AG08395 (cell line): ENCODE results near the gene GALE.
"Not testable (repeated sequence)": the region's sequence is repeated elsewhere in the genome, so short reads cannot be mapped to it uniquely, and the experiment has no call there.

Source experiments
- DNase-seq: peaks from one replicate; pipeline ENCODE4 v3.0.0; 2012; ENCODE audit warnings: mixed read lengths, low spot score

Gene GALE

GRCh38 chr1:23792151-23792945, 8.2 kb downstream of the GALE start:
- no peak for DNase-seq

DNA sequence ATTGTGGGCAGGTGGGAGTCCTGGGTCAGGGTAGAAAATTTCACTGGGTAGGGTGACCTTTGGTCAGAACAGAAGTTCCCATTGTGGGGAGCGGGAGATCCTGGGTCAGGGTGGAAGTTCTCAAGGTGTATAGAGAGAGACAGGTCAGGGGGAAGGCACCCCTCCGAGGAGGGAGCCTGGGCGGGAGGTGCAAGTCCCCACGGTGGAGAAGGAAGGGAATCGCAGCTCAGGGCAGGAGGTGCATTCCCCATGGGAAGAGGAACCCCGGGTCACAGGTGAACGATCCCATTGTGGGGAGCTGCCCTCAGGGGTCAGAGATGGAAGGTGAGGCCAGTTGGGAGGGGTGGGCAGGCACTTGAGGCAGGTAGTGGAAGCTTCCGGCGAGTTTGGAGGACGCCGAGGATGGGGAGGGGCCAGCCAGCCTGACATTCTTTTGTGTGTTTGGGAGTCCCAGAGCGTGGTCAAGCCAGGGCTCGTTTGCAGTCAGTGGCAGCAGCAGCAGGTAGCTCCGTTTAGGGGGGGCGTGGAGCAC, 9.0 kb downstream of the GALE start:
- DNase-seq = no peak

- peak; percentile 94 for DNase-seq
These were observed 9.6 kb downstream of the GALE start, which contains the start of gene LYPLA2 for GRCh38 chr1:23790696-23791515. Gene LYPLA2, plus strand, starts transcription at chr1:23791145. Its CDS starts 1,538 bp downstream, at chr1:23792683.

- DNase-seq = no peak
These were observed 11.9 kb downstream of the GALE start for GRCh38 chr1:23788695-23789094.

DNA sequence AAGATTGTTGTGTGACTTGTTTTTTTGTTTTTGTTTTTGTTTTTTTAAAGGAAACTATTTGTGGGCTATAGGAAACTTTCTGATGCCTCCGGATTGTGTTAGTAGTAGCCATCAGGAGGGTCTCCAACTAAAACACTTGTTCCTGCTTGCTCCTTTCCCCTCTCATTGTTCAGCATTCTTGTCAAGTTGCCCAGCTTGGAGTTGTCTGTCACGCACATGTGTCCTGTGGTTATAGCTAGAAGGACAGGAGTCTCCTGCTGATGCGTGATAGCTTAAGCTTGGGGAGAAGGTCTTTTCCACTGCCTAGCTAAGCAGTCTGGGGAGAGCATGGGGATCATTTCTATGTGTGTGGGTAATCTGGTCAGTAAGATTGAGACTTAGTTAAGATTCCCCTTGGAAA, 12.9 kb downstream of the GALE start:
- DNase-seq = no peak

DNA sequence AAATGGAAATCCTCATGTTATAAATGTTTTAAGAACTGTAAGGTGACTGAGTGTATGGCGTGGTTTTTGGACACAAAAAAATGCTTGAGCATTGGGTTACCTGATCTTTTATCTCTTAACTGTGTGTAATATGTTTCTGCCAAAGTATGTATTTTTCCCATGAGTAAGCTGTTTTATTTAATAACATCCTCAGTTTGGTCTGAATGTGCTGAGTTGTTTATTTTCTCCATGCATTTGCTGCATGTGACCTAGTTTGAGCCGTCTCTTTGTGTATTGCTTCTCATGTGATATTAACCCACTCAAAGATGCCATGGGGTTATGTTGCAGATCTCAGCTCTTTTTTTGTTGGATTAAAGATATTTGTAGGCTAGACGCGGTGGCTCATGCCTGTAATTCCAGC, 15.7 kb downstream of the GALE start:
- no peak for DNase-seq

- DNase-seq = not testable (repeated sequence)
These were observed 17.4 kb downstream of the GALE start for GRCh38 chr1:23783141-23783540.

DNA sequence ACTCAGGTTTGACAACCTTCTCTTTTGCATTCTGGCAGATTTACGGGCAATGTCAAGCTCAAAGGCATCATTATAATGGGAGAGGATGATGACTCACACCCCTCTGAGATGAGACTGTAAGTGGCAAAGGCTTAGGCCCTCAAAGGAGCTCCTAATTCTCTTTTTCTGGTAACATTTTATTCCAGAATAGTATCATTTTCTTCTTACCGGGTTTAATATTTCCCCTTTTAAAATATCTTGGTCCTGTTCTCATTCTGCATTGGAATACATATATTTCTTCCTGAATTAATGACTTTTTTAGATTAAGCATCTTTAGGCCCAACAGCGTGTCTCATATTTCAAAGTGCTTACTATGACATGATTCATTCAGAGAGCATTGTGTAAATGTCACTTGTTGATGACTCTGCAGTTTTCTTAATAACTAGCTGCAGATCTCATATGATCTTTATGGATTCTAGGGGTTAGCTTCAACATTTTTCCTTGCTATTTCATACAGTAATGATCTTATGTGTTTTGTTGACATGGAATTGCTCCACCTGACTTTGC, 20.7 kb downstream of the GALE start:
- DNase-seq = peak; percentile 45

- peak; percentile 99 for DNase-seq
These were observed 22.4 kb downstream of the GALE start, which contains the start of gene PITHD1 for GRCh38 chr1:23777979-23778814. Gene PITHD1, plus strand, starts transcription at chr1:23778418. Its CDS starts 98 bp downstream, at chr1:23778516.

- DNase-seq = no peak
These were observed 24.3 kb downstream of the GALE start for GRCh38 chr1:23776217-23776616.

- no peak for DNase-seq
These were observed 26.2 kb downstream of the GALE start for GRCh38 chr1:23774174-23774880.

DNA sequence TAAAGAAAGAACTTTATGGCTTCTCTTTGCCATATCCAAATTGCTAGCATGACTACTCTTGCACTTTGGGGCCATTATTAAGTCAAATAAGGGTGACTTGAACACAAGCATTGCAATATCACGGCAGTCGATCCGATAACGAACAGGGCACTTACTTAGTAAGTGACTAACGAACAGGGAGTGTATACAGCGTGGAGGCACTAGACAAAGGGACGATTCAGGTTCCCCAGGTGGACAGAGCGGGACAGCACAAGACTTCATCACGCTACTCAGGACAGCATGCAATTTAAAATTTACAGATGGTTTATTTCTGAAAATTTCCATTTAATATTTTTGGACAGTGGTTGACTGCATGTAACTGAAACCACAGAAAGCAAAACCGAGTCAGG, 27.7 kb downstream of the GALE start:
- no peak for DNase-seq

GRCh38 chr1:23772049-23772853, 28.3 kb downstream of the GALE start:
- DNase-seq = peak; percentile 79

DNA sequence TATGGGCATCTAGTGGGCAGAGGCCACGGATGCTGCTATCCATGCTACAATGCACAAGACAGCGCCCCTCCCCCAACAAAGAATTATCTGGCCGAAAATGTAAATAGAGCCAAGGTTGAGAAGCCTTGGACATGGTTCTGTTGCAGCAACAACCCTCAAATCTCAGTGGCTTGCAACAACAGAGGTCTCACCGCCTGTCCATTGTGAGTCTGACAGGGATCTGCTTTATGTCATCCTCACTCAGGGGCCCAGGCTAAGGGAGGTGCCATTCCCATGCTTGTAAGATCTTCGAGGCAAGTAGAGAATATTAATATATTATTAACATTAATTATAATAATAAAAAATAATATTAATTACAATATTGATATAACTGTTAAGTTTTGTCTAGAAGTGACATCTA, 31.8 kb downstream of the GALE start:
- DNase-seq = no peak

DNA sequence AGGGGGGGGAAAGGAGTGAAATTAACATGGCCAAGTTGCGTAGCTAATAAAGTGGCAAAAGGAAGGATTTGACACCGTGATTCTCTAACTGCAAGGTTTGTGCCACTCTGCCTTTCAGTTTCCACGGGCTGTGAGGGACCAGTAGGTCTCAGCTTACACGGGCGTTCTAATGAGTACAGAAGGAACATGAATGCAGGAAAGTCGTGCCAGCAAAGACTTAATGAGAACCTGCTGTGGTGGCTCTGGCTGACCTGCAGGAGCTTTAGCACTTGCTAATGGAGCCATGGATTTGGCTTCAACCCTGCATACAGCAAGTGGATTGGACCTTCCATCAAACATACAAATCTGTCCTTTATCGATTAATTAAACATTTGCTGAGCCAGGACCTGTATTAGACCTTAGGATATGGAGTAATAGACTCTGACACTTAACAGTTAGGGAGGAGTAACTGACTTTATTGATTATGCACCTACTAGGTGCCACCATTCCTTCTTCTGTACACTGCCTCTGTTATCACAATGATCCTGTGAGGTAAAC, 37.4 kb downstream of the GALE start:
- no peak for DNase-seq

DNA sequence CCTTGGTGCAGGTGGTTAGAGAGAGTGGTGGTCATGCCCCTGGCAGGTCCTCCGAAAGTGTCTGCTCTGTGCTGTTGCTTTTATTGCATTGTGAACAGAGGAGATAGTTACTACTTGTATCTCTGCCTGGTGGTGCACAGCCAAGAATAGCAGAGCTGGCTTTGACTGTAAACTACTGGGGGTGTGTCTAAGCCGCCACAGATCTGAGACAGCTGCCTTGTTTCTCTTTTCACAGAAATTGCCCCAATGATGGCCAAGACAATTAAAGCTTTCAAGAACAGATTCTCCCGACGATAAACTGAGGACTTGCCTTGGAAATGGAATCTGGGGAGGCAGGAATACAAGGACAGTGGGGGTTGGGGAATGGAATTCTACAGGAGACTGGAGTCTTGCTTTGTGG, 41.3 kb downstream of the GALE start:
- no peak for DNase-seq

GRCh38 chr1:23757812-23758211, 42.7 kb downstream of the GALE start:
- no peak for DNase-seq

- DNase-seq = peak; percentile 71
These were observed 43.9 kb downstream of the GALE start for GRCh38 chr1:23756676-23757075.

DNA sequence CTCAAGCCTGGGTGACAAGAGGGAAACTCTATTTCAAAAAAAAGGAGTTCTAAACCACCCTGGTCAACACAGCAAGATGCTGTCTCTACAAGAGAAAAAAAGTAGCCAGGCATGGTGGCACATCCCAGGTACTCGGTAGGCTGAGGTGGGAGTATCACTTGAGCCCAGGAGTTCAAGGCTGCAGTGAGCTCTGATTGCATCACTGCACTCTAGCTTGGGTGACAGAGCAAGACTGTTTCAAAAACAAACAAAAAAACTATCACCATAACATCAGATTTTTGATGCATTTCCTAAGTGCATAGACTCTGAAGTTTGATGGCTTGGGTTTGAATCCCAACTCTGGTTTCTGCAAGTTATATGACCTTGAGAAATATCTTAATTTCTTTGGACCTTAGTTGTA, 47.6 kb downstream of the GALE start:
- no peak for DNase-seq

GRCh38 chr1:23751815-23752200, 48.7 kb downstream of the GALE start:
- DNase-seq = no peak
